DND-41 (cell line): ENCODE data around the gene APOL3.

Source experiments
- EZH2 ChIP-seq: IDR thresholded peaks from 3 replicates; pipeline ENCODE4 v1.6.1; 2012; ENCODE audit warnings: borderline replicate concordance, low read depth, mild to moderate bottlenecking, moderate library complexity, low read length, inconsistent platforms; ENCODE audit not compliant: severe bottlenecking
- TF ChIP-seq, protein P1 (sequence below): IDR thresholded peaks from 2 replicates; pipeline ENCODE4 v1.5.1; 2012; ENCODE audit warnings: borderline replicate concordance, low read length, moderate library complexity, mild to moderate bottlenecking; ENCODE audit not compliant: poor library complexity, severe bottlenecking; ENCODE audit errors: extremely low read depth

- TF ChIP-seq, protein P1, sequence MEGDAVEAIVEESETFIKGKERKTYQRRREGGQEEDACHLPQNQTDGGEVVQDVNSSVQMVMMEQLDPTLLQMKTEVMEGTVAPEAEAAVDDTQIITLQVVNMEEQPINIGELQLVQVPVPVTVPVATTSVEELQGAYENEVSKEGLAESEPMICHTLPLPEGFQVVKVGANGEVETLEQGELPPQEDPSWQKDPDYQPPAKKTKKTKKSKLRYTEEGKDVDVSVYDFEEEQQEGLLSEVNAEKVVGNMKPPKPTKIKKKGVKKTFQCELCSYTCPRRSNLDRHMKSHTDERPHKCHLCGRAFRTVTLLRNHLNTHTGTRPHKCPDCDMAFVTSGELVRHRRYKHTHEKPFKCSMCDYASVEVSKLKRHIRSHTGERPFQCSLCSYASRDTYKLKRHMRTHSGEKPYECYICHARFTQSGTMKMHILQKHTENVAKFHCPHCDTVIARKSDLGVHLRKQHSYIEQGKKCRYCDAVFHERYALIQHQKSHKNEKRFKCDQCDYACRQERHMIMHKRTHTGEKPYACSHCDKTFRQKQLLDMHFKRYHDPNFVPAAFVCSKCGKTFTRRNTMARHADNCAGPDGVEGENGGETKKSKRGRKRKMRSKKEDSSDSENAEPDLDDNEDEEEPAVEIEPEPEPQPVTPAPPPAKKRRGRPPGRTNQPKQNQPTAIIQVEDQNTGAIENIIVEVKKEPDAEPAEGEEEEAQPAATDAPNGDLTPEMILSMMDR, result peak; percentile 13
- TF ChIP-seq EZH2, result no peak
Measured at GRCh38 chr22:36199001-36199551, 38.5 kb upstream of the APOL3 start.
